ENCODE data around the gene SLC17A5.

The SLC17A5 gene

DNA sequence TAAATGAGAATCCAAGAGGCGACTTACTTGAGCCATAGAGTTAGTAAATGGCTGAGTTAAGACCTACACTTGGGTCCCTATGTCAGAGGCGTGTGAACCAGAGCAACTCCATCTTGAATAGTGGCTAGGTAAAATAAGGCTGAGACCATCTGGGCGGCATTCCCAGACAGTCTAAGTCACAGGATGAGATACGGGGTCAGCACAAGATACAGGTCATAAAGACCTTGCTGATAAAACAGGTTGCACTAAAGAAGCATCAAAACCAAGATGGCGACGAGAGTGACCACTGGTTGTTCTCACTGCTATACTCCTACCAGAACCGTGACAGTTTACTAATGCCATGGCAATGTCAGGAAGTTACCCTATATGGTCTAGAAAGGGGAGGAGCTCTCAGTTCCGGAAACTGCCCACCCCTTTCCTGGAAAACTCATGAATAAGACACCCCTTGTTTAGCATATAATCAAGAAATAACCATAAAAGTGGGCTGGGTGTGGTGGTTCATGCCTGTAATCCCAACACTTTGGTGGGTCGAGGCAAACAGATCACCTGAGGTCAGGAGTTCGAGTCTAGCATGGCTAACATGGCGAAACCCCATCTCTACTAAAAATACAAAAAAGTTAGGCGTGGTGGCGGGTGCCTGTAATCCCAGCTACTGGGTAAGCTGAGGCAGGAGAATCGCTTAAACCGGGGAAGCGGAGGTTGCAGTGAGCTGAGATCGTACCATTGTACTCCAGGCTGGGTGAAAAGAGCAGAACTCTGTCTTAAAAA, 89.0 kb downstream of the SLC17A5 start:
- Histone ChIP-seq H3K4me3 (ENCODE audit: low read depth, low read length, poor library complexity, severe bottlenecking) (no peak overlapping the region), H3K4me1 (ENCODE audit: insufficient read depth, low read length, severe bottlenecking) (peaks cover 6% of the 10 kb centered on the region), H3K9ac (ENCODE audit: low read length) (no peak overlapping the region), H3K9me2 (ENCODE audit: low read depth, low read length) (no peaks in the 10 kb centered on the region), H3K9me3 (ENCODE audit: low read length) (no peaks in the 10 kb centered on the region), H3K4me2 (ENCODE audit: low read length) (no peak overlapping the region), H2AFZ (ENCODE audit: low read length) (no peak overlapping the region), H4K20me1 (ENCODE audit: insufficient read depth, low read length) (no peaks in the 10 kb centered on the region), H3F3A (ENCODE audit: insufficient read depth, low read length) (no peaks in the 10 kb centered on the region), H3K27me3 (ENCODE audit: insufficient read depth, low read length) (no peaks in the 10 kb centered on the region), H3K27ac (ENCODE audit: low read depth, low read length, poor library complexity, severe bottlenecking) (no peak overlapping the region), H3K36me3 (ENCODE audit: insufficient read depth, low read length) (no peaks in the 10 kb centered on the region), H3K79me2 (ENCODE audit: insufficient read depth, low read length) (no peaks in the 10 kb centered on the region)
- no peak for TF ChIP-seq EZH2 (IDR thresholded peaks at IDR 0.05; ENCODE audit: borderline replicate concordance, low read length)

DNA sequence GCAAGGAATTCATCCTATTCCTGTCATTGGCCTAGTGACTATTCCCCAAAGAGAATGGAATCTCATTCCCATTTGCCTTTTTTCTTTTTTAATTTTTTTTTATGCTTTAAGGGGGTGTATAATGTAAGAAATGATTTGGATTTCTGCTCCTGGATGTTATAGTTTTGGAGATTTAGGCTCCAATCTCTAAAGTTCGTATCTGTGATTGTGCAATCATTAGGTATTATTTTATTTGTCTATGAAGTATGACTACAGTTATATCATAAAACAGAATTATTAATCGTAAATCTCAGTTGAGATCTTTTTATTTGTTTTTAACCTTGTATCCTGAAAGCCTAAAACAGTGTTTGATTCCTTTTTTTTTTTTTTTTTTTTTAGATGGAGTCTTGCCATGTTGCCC, 91.2 kb downstream of the SLC17A5 start:
- no peak overlapping the region for H2AFZ ChIP-seq (ENCODE audit: low read length)
- H3K9me2 ChIP-seq (ENCODE audit: low read depth, low read length): no peaks in the 10 kb centered on the region
- H3K4me1 ChIP-seq (ENCODE audit: insufficient read depth, low read length, severe bottlenecking): peaks cover 6% of the 10 kb centered on the region
- H3K9me3 ChIP-seq (ENCODE audit: low read length): no peaks in the 10 kb centered on the region
- no peak overlapping the region for H3K4me2 ChIP-seq (ENCODE audit: low read length)
- no peaks in the 10 kb centered on the region for H3K27me3 ChIP-seq (ENCODE audit: insufficient read depth, low read length)
- H3K79me2 ChIP-seq (ENCODE audit: insufficient read depth, low read length): no peaks in the 10 kb centered on the region
- no peak overlapping the region for H3K9ac ChIP-seq (ENCODE audit: low read length)
- no peaks in the 10 kb centered on the region for H4K20me1 ChIP-seq (ENCODE audit: insufficient read depth, low read length)
- no peaks in the 10 kb centered on the region for H3K36me3 ChIP-seq (ENCODE audit: insufficient read depth, low read length)
- no peak overlapping the region for H3K27ac ChIP-seq (ENCODE audit: low read depth, low read length, poor library complexity, severe bottlenecking)
- TF ChIP-seq EZH2 (IDR thresholded peaks at IDR 0.05; ENCODE audit: borderline replicate concordance, low read length): no peak
- TF ChIP-seq, protein P1, sequence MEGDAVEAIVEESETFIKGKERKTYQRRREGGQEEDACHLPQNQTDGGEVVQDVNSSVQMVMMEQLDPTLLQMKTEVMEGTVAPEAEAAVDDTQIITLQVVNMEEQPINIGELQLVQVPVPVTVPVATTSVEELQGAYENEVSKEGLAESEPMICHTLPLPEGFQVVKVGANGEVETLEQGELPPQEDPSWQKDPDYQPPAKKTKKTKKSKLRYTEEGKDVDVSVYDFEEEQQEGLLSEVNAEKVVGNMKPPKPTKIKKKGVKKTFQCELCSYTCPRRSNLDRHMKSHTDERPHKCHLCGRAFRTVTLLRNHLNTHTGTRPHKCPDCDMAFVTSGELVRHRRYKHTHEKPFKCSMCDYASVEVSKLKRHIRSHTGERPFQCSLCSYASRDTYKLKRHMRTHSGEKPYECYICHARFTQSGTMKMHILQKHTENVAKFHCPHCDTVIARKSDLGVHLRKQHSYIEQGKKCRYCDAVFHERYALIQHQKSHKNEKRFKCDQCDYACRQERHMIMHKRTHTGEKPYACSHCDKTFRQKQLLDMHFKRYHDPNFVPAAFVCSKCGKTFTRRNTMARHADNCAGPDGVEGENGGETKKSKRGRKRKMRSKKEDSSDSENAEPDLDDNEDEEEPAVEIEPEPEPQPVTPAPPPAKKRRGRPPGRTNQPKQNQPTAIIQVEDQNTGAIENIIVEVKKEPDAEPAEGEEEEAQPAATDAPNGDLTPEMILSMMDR (IDR thresholded peaks at IDR 0.05; ENCODE audit: low read length): no peak
- H3F3A ChIP-seq (ENCODE audit: insufficient read depth, low read length): no peaks in the 10 kb centered on the region
- H3K4me3 ChIP-seq (ENCODE audit: low read depth, low read length, poor library complexity, severe bottlenecking): no peak overlapping the region

DNA sequence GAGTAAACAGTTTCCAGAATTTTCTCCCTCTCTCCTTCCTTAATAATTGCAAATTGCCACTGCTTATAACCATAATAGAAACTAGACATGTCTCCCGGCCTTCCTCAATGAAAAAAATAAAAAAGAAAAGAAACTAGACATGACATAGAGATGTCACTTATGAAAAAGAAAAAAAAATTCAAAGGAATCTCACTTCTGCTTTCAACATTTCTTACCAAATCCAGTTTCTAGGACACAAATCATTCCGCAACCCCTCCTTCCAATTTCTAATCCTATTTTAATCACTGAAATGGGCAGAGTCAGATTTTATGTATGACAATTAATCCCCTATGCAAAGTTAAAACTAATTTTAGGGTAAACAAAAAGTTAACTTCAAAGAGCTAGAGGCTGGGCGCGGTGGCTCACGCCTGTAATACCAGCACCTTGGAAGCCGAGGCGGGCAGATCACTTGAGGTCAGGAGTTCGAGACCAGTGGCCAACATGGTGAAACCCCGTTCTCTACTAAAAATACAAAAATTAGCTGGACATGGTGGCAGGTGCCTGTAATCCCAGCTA, 92.9 kb downstream of the SLC17A5 start:
- no peaks in the 10 kb centered on the region for H3K36me3 ChIP-seq (ENCODE audit: insufficient read depth, low read length)
- H4K20me1 ChIP-seq (ENCODE audit: insufficient read depth, low read length): no peaks in the 10 kb centered on the region
- no peak overlapping the region for H3K27ac ChIP-seq (ENCODE audit: low read depth, low read length, poor library complexity, severe bottlenecking)
- TF ChIP-seq EZH2 (IDR thresholded peaks at IDR 0.05; ENCODE audit: borderline replicate concordance, low read length): no peak
- TF ChIP-seq, protein P1 (IDR thresholded peaks at IDR 0.05; ENCODE audit: low read length): no peak
- no peaks in the 10 kb centered on the region for H3K79me2 ChIP-seq (ENCODE audit: insufficient read depth, low read length)
- H3K9me2 ChIP-seq (ENCODE audit: low read depth, low read length): no peaks in the 10 kb centered on the region
- no peaks in the 10 kb centered on the region for H3K27me3 ChIP-seq (ENCODE audit: insufficient read depth, low read length)
- no peak overlapping the region for H3K4me2 ChIP-seq (ENCODE audit: low read length)
- H3K9me3 ChIP-seq (ENCODE audit: low read length): no peaks in the 10 kb centered on the region
- H3K4me3 ChIP-seq (ENCODE audit: low read depth, low read length, poor library complexity, severe bottlenecking): no peak overlapping the region
- H3F3A ChIP-seq (ENCODE audit: insufficient read depth, low read length): no peaks in the 10 kb centered on the region
- H3K4me1 ChIP-seq (ENCODE audit: insufficient read depth, low read length, severe bottlenecking): peaks cover 6% of the 10 kb centered on the region
- H2AFZ ChIP-seq (ENCODE audit: low read length): no peak overlapping the region
- H3K9ac ChIP-seq (ENCODE audit: low read length): no peak overlapping the region

All from OCI-LY1 (cell line).